ENCODE measurements around the gene NFATC4. TPM values are rescaled to one million over a fixed set of nuclear protein-coding genes. Genes with fewer than 3 reads are reported as not detected.

The NFATC4 gene
- total RNA-seq, 2 donors from 2014 or later = 12.5 to 13.4 TPM

- H3K4me3 ChIP-seq = no peak overlapping the region
- TF ChIP-seq, protein P1, sequence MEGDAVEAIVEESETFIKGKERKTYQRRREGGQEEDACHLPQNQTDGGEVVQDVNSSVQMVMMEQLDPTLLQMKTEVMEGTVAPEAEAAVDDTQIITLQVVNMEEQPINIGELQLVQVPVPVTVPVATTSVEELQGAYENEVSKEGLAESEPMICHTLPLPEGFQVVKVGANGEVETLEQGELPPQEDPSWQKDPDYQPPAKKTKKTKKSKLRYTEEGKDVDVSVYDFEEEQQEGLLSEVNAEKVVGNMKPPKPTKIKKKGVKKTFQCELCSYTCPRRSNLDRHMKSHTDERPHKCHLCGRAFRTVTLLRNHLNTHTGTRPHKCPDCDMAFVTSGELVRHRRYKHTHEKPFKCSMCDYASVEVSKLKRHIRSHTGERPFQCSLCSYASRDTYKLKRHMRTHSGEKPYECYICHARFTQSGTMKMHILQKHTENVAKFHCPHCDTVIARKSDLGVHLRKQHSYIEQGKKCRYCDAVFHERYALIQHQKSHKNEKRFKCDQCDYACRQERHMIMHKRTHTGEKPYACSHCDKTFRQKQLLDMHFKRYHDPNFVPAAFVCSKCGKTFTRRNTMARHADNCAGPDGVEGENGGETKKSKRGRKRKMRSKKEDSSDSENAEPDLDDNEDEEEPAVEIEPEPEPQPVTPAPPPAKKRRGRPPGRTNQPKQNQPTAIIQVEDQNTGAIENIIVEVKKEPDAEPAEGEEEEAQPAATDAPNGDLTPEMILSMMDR (IDR thresholded peaks at IDR 0.05) = no peak
- no peak overlapping the region for H3K27ac ChIP-seq
- no peaks in the 10 kb centered on the region for H3K9me3 ChIP-seq
- H3K4me1 ChIP-seq = peaks cover 0 to 15% of the 10 kb centered on the region in 2 donors
- no peaks in the 10 kb centered on the region for H3K27me3 ChIP-seq
- DNase-seq (ENCODE audit: low spot score) = no peak
- H3K36me3 ChIP-seq = no peaks in the 10 kb centered on the region
Observed at GRCh38 chr14:24389226-24389848, 21.4 kb downstream of the NFATC4 start.

- no peaks in the 10 kb centered on the region for H3K36me3 ChIP-seq
- TF ChIP-seq, protein P1 (IDR thresholded peaks at IDR 0.05) = no peak
- no peaks in the 10 kb centered on the region for H3K27me3 ChIP-seq
Observed at GRCh38 chr14:24390701-24391468, 22.9 kb downstream of the NFATC4 start.

DNA sequence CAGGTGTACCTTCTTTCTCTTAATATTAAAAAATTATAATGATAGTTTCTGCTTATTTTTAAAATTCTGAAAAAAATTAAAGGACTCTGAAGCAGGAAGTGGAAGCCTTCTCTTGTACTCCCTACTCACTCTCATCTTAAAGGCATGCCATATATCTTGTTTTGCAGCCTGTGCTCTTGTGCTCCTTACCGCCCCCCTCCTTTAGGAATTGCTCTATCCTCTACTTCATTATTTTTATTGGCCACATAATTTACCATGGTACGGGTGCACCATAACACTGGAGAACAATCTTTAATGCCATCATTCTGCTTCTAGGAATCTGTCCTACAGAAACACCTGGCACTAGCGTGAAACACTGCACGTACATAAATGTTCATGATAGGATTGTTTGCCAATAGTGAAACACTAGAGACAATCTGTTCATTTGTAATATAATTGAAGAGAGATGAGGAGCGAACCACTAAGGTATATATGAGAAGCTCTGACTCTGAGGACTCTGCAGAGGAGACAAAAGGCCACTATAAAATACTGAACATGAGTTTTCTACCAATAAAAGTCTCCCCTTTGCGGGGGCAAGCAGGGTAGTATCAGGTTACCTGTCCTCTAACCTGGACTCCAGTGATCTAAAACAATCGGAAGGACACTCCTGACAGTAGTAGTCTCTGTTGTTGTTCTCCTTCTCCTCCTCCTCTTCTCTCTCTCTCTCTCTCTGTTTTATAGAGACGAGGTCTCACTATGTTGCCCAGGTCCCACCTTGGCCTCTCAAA is 24.5 kb downstream of the NFATC4 start:
- Histone ChIP-seq H3K27ac (no peak overlapping the region), H3K9me3 (no peaks in the 10 kb centered on the region), H3K4me1 (peaks cover 0 to 15% of the 10 kb centered on the region in 2 donors), H3K27me3 (no peaks in the 10 kb centered on the region), H3K4me3 (no peak overlapping the region), H3K36me3 (no peaks in the 10 kb centered on the region)
- no peak for DNase-seq (ENCODE audit: low spot score)
- TF ChIP-seq, protein P1 (IDR thresholded peaks at IDR 0.05) = no peak

More at GRCh38 chr14:24390701-24391468, 22.9 kb downstream of the NFATC4 start:
- Histone ChIP-seq H3K27ac (no peak overlapping the region), H3K4me3 (no peak overlapping the region), H3K4me1 (peaks cover 0 to 15% of the 10 kb centered on the region in 2 donors), H3K9me3 (no peaks in the 10 kb centered on the region)
- DNase-seq (ENCODE audit: low spot score) = no peak

DNA sequence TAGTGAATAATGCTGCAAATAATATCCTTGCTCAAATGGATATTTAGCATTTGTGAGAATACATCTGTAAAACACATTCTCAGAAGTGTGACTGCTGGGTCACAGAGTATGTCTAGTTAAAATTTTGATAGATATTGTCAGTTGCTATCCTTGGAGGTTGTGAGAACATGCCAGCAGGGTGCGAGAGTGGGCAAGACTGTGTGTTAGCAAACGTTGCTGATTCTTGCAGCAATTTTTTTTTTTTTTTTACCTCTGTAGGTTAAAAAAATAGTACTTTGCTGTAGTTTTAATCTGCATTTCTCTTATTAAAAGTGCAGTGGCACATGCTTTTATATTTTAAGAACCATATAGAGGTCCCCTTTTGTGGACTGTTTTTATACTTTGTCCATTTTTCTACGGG is 26.3 kb downstream of the NFATC4 start:
- TF ChIP-seq, protein P1 (IDR thresholded peaks at IDR 0.05) = no peak

DNA sequence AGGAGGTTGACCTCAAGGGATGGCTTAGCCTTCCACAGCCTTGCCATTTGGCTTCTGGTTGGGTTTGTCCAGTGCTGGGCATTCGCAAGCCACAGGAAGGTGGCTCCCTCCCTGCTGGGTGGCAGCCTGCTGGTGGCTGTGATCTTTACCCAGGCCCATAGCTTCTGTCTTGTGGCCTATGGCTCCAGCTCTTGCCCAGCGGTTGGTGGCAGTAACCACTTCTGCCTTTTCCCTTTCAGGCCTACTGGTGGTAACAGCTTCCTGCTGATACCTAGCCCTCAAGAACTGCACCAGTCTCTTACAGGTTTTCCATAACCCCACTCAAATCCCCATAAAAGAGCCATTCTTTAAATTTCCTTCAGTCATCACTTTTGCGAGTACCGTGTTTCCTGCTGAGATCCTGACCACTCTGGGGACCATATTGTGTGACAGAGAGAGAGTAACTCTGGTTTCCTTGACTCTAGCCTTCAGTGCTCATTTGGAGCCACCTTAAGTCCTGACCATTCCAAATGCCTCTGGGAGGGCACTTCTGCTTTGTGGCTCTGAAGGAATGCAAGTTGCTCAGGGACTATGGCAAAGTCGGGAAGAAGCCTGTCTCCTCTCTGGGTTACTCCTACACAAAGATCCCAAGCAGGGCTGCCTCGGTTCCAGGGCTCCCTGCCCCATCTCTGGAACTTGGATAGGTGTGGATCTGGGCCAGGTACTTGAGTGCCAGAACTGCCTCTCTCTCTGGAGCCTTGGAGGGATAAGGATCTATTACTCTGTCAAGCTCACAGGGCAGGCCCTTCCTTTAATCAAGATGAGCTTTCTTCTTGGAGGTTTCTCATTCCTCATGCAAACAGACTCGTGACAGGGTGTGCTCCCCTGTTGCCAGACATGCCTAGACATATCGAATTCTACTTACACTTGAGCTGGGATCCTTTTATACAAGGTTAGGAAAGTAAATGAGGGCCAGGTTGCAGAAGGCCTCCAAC is 27.9 kb downstream of the NFATC4 start:
- Histone ChIP-seq H3K9me3 (no peaks in the 10 kb centered on the region), H3K4me3 (no peak overlapping the region), H3K4me1 (peaks cover 0 to 35% of the 10 kb centered on the region in 2 donors), H3K27ac (no peak overlapping the region), H3K27me3 (no peaks in the 10 kb centered on the region), H3K36me3 (no peaks in the 10 kb centered on the region)
- no peak for DNase-seq (ENCODE audit: low spot score)
- TF ChIP-seq, protein P1 (IDR thresholded peaks at IDR 0.05) = no peak

More for the DNA sequence above, 26.3 kb downstream of the NFATC4 start:
- no peak for DNase-seq (ENCODE audit: low spot score)
- H3K27ac ChIP-seq = no peak overlapping the region
- H3K9me3 ChIP-seq = no peaks in the 10 kb centered on the region
- H3K4me1 ChIP-seq = peaks cover 0 to 22% of the 10 kb centered on the region in 2 donors
- no peaks in the 10 kb centered on the region for H3K27me3 ChIP-seq
- no peak overlapping the region for H3K4me3 ChIP-seq
- H3K36me3 ChIP-seq = no peaks in the 10 kb centered on the region

All from right atrium auricular region (tissue), 2 donors.